Measurements from ENCODE around the gene POU2F2. TPM values are rescaled to one million over a fixed set of nuclear protein-coding genes. Genes with fewer than 3 reads are reported as not detected.

POU2F2 gene
- total and polyA plus RNA-seq, 9 of the 15 experiments (the other 6 are each of a cell fraction or from before 2014, with no cell fraction given), result 0.03 to 0.68 (median 0.14) TPM

GRCh38 chr19:42037649-42038048 lies 94.6 kb downstream of the POU2F2 start (continued):
- TF ChIP-seq, protein P1, sequence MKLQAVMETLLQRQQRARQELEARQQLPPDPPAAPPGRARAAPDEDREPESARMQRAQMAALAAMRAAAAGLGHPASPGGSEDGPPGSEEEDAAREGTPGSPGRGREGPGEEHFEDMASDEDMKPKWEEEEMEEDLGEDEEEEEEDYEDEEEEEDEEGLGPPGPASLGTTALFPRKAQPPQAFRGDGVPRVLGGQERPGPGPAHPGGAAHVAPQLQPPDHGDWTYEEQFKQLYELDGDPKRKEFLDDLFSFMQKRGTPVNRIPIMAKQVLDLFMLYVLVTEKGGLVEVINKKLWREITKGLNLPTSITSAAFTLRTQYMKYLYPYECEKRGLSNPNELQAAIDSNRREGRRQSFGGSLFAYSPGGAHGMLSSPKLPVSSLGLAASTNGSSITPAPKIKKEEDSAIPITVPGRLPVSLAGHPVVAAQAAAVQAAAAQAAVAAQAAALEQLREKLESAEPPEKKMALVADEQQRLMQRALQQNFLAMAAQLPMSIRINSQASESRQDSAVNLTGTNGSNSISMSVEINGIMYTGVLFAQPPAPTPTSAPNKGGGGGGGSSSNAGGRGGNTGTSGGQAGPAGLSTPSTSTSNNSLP (IDR thresholded peaks at IDR 0.05; ENCODE audit: borderline replicate concordance, low read depth, low read length), result no peak
- no peak for TF ChIP-seq ZNF212 (CRISPR knock-in tag; IDR thresholded peaks at IDR 0.05)
- TF ChIP-seq MYNN (IDR thresholded peaks at IDR 0.05), result no peak
- no peak for TF ChIP-seq MYNN (CRISPR knock-in tag; IDR thresholded peaks at IDR 0.05)
- TF ChIP-seq, protein P2, sequence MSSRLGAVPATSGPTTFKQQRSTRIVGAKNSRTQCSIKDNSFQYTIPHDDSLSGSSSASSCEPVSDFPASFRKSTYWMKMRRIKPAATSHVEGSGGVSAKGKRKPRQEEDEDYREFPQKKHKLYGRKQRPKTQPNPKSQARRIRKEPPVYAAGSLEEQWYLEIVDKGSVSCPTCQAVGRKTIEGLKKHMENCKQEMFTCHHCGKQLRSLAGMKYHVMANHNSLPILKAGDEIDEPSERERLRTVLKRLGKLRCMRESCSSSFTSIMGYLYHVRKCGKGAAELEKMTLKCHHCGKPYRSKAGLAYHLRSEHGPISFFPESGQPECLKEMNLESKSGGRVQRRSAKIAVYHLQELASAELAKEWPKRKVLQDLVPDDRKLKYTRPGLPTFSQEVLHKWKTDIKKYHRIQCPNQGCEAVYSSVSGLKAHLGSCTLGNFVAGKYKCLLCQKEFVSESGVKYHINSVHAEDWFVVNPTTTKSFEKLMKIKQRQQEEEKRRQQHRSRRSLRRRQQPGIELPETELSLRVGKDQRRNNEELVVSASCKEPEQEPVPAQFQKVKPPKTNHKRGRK (tag; IDR thresholded peaks at IDR 0.05), result no peak
- TF ChIP-seq MTF1 (CRISPR knock-in tag; IDR thresholded peaks at IDR 0.05; ENCODE audit: borderline replicate concordance), result no peak
- TF ChIP-seq POLR2H (tag; IDR thresholded peaks at IDR 0.05; ENCODE audit: low read depth), result no peak
- TF ChIP-seq ZNF277 (CRISPR knock-in tag; IDR thresholded peaks at IDR 0.05; ENCODE audit: borderline replicate concordance), result no peak
- no peak for TF ChIP-seq NFYB (IDR thresholded peaks at IDR 0.05; ENCODE audit: extremely low read depth, insufficient read length)
- no peak for TF ChIP-seq ZKSCAN8 (CRISPR knock-in tag; IDR thresholded peaks at IDR 0.05)
- TF ChIP-seq ZNF311 (CRISPR knock-in tag; IDR thresholded peaks at IDR 0.05), result no peak
- TF ChIP-seq GABPB1 (CRISPR knock-in tag; IDR thresholded peaks at IDR 0.05), result no peak
- no peak for TF ChIP-seq ZC3H4 (CRISPR knock-in tag; IDR thresholded peaks at IDR 0.05; ENCODE audit: borderline replicate concordance)

Small RNA genes within 50 kb of the gene (microRNA-seq; reads per million reads assigned to microRNA genes)
- not detected for gene MIR4323 (ENCODE audit: borderline microRNAs expressed)

Small RNA genes within 50 kb of the gene (small RNA-seq; reads per million reads assigned to genes)
- gene MIR4323, result not detected

Other genes with a start within 250 kb of the POU2F2 start
Only the 7 nearest of the 15 such genes appear.
- gene GRIK5, start 62.2 kb downstream of the POU2F2 start, total RNA-seq (2014; rRNA removed), result 0.27 and 0.29 TPM in 2 replicates
- 0.55 TPM in 1 of 2 replicates, not detected in the other for gene GRIK5, start 62.2 kb downstream of the POU2F2 start, total RNA-seq (2014; rRNA removed; fragmentation: Illumina TruSeq; extraction: Trizol)
- gene GRIK5, start 62.2 kb downstream of the POU2F2 start, total RNA-seq (2015; rRNA removed; fragmentation: Illumina TruSeq; extraction: Trizol), result 0.40 TPM in 1 of 2 replicates, not detected in the other
- gene GRIK5, start 62.2 kb downstream of the POU2F2 start, total RNA-seq (2021), result 0.51 and 0.58 TPM in 2 replicates
- 0.04 and 0.09 TPM in 2 replicates for gene GRIK5, start 62.2 kb downstream of the POU2F2 start, polyA plus RNA-seq (2011; rRNA removed)
- 0.06 and 0.12 TPM in 2 replicates for gene GRIK5, start 62.2 kb downstream of the POU2F2 start, polyA plus RNA-seq (2014; fragmentation: Illumina TruSeq; extraction: Trizol)
- gene GRIK5, start 62.2 kb downstream of the POU2F2 start, polyA plus RNA-seq (2014; fragmentation: Nextera tagmentation; extraction: Ambion mirVana), result not detected
- gene GRIK5, start 62.2 kb downstream of the POU2F2 start, polyA plus RNA-seq (2014; rRNA removed), result 0.04 and 0.27 TPM in 2 replicates
- 12.0 and 21.6 TPM in 2 replicates for gene ZNF574, start 56.3 kb downstream of the POU2F2 start, total RNA-seq (2014; rRNA removed)
- gene ZNF574, start 56.3 kb downstream of the POU2F2 start, total RNA-seq (2014; rRNA removed; fragmentation: Illumina TruSeq; extraction: Trizol), result 1.9 and 2.6 TPM in 2 replicates
- gene ZNF574, start 56.3 kb downstream of the POU2F2 start, total RNA-seq (2015; rRNA removed; fragmentation: Illumina TruSeq; extraction: Trizol), result 9.2 and 10.5 TPM in 2 replicates
- 20.7 and 21.0 TPM in 2 replicates for gene ZNF574, start 56.3 kb downstream of the POU2F2 start, total RNA-seq (2021)
- gene ZNF574, start 56.3 kb downstream of the POU2F2 start, polyA plus RNA-seq (2011; rRNA removed), result 7.1 and 12.1 TPM in 2 replicates
- gene ZNF574, start 56.3 kb downstream of the POU2F2 start, polyA plus RNA-seq (2014; fragmentation: Illumina TruSeq; extraction: Trizol), result 8.4 and 13.7 TPM in 2 replicates
- under 1 TPM; 0.24 to 0.34 TPM for gene ZNF574, start 56.3 kb downstream of the POU2F2 start, polyA plus RNA-seq (2014; fragmentation: Nextera tagmentation; extraction: Ambion mirVana)
- 11.2 and 13.4 TPM in 2 replicates for gene ZNF574, start 56.3 kb downstream of the POU2F2 start, polyA plus RNA-seq (2014; rRNA removed)
- 37.5 and 53.6 TPM in 2 replicates for gene DEDD2, start 85.2 kb upstream of the POU2F2 start, total RNA-seq (2014; rRNA removed)
- gene DEDD2, start 85.2 kb upstream of the POU2F2 start, total RNA-seq (2014; rRNA removed; fragmentation: Illumina TruSeq; extraction: Trizol), result 12.5 and 16.8 TPM in 2 replicates
- gene DEDD2, start 85.2 kb upstream of the POU2F2 start, total RNA-seq (2015; rRNA removed; fragmentation: Illumina TruSeq; extraction: Trizol), result 24.1 and 24.5 TPM in 2 replicates
- 35.9 and 37.3 TPM in 2 replicates for gene DEDD2, start 85.2 kb upstream of the POU2F2 start, total RNA-seq (2021)
- gene DEDD2, start 85.2 kb upstream of the POU2F2 start, polyA plus RNA-seq (2011; rRNA removed), result 29.2 and 36.2 TPM in 2 replicates
- 31.3 and 34.0 TPM in 2 replicates for gene DEDD2, start 85.2 kb upstream of the POU2F2 start, polyA plus RNA-seq (2014; fragmentation: Illumina TruSeq; extraction: Trizol)
- 1 to 10 TPM; 4.3 to 4.7 TPM for gene DEDD2, start 85.2 kb upstream of the POU2F2 start, polyA plus RNA-seq (2014; fragmentation: Nextera tagmentation; extraction: Ambion mirVana)
- 43.0 and 47.8 TPM in 2 replicates for gene DEDD2, start 85.2 kb upstream of the POU2F2 start, polyA plus RNA-seq (2014; rRNA removed)
- 8.3 and 11.5 TPM in 2 replicates for gene ZNF526, start 87.9 kb upstream of the POU2F2 start, total RNA-seq (2014; rRNA removed)
- gene ZNF526, start 87.9 kb upstream of the POU2F2 start, total RNA-seq (2014; rRNA removed; fragmentation: Illumina TruSeq; extraction: Trizol), result 5.3 and 6.1 TPM in 2 replicates
- 7.6 and 8.2 TPM in 2 replicates for gene ZNF526, start 87.9 kb upstream of the POU2F2 start, total RNA-seq (2015; rRNA removed; fragmentation: Illumina TruSeq; extraction: Trizol)
- 17.9 and 19.9 TPM in 2 replicates for gene ZNF526, start 87.9 kb upstream of the POU2F2 start, total RNA-seq (2021)
- 4.2 and 8.3 TPM in 2 replicates for gene ZNF526, start 87.9 kb upstream of the POU2F2 start, polyA plus RNA-seq (2011; rRNA removed)
- gene ZNF526, start 87.9 kb upstream of the POU2F2 start, polyA plus RNA-seq (2014; fragmentation: Illumina TruSeq; extraction: Trizol), result 6.5 and 8.6 TPM in 2 replicates
- 1 to 10 TPM; 1.3 to 2.2 TPM for gene ZNF526, start 87.9 kb upstream of the POU2F2 start, polyA plus RNA-seq (2014; fragmentation: Nextera tagmentation; extraction: Ambion mirVana)
- gene ZNF526, start 87.9 kb upstream of the POU2F2 start, polyA plus RNA-seq (2014; rRNA removed), result 6.2 and 7.4 TPM in 2 replicates
- gene GSK3A, start 110.2 kb upstream of the POU2F2 start, total RNA-seq (2014; rRNA removed), result 22.7 and 25.2 TPM in 2 replicates
- gene GSK3A, start 110.2 kb upstream of the POU2F2 start, total RNA-seq (2014; rRNA removed; fragmentation: Illumina TruSeq; extraction: Trizol), result 16.6 and 21.4 TPM in 2 replicates
- gene GSK3A, start 110.2 kb upstream of the POU2F2 start, total RNA-seq (2015; rRNA removed; fragmentation: Illumina TruSeq; extraction: Trizol), result 31.4 and 33.3 TPM in 2 replicates
- gene GSK3A, start 110.2 kb upstream of the POU2F2 start, total RNA-seq (2021), result 54.9 and 56.0 TPM in 2 replicates
- gene GSK3A, start 110.2 kb upstream of the POU2F2 start, polyA plus RNA-seq (2011; rRNA removed), result 49.3 and 61.9 TPM in 2 replicates
- gene GSK3A, start 110.2 kb upstream of the POU2F2 start, polyA plus RNA-seq (2014; fragmentation: Illumina TruSeq; extraction: Trizol), result 90.0 and 90.7 TPM in 2 replicates
- gene GSK3A, start 110.2 kb upstream of the POU2F2 start, polyA plus RNA-seq (2014; fragmentation: Nextera tagmentation; extraction: Ambion mirVana), result under 1 TPM; 0.62 to 0.89 TPM
- 54.2 and 55.4 TPM in 2 replicates for gene GSK3A, start 110.2 kb upstream of the POU2F2 start, polyA plus RNA-seq (2014; rRNA removed)
- 27.1 and 29.8 TPM in 2 replicates for gene ERF, start 122.7 kb upstream of the POU2F2 start, total RNA-seq (2014; rRNA removed)
- 19.0 and 20.0 TPM in 2 replicates for gene ERF, start 122.7 kb upstream of the POU2F2 start, total RNA-seq (2014; rRNA removed; fragmentation: Illumina TruSeq; extraction: Trizol)
- 26.5 and 30.0 TPM in 2 replicates for gene ERF, start 122.7 kb upstream of the POU2F2 start, total RNA-seq (2015; rRNA removed; fragmentation: Illumina TruSeq; extraction: Trizol)
- gene ERF, start 122.7 kb upstream of the POU2F2 start, total RNA-seq (2021), result 72.7 and 75.4 TPM in 2 replicates
- gene ERF, start 122.7 kb upstream of the POU2F2 start, polyA plus RNA-seq (2011; rRNA removed), result 27.0 and 41.5 TPM in 2 replicates
- 28.9 and 45.7 TPM in 2 replicates for gene ERF, start 122.7 kb upstream of the POU2F2 start, polyA plus RNA-seq (2014; fragmentation: Illumina TruSeq; extraction: Trizol)
- under 1 TPM; 0.03 to 0.13 TPM for gene ERF, start 122.7 kb upstream of the POU2F2 start, polyA plus RNA-seq (2014; fragmentation: Nextera tagmentation; extraction: Ambion mirVana)
- 54.9 and 62.2 TPM in 2 replicates for gene ERF, start 122.7 kb upstream of the POU2F2 start, polyA plus RNA-seq (2014; rRNA removed)
- 13.6 and 13.7 TPM in 2 replicates for gene CIC, start 136.8 kb upstream of the POU2F2 start, total RNA-seq (2014; rRNA removed)
- gene CIC, start 136.8 kb upstream of the POU2F2 start, total RNA-seq (2014; rRNA removed; fragmentation: Illumina TruSeq; extraction: Trizol), result 1.5 and 2.2 TPM in 2 replicates
- gene CIC, start 136.8 kb upstream of the POU2F2 start, total RNA-seq (2015; rRNA removed; fragmentation: Illumina TruSeq; extraction: Trizol), result 8.6 and 8.7 TPM in 2 replicates
- gene CIC, start 136.8 kb upstream of the POU2F2 start, total RNA-seq (2021), result 37.6 and 44.7 TPM in 2 replicates
- gene CIC, start 136.8 kb upstream of the POU2F2 start, polyA plus RNA-seq (2011; rRNA removed), result 3.0 and 5.8 TPM in 2 replicates
- 12.0 and 21.5 TPM in 2 replicates for gene CIC, start 136.8 kb upstream of the POU2F2 start, polyA plus RNA-seq (2014; fragmentation: Illumina TruSeq; extraction: Trizol)
- under 1 TPM; 0.07 to 0.13 TPM for gene CIC, start 136.8 kb upstream of the POU2F2 start, polyA plus RNA-seq (2014; fragmentation: Nextera tagmentation; extraction: Ambion mirVana)
- gene CIC, start 136.8 kb upstream of the POU2F2 start, polyA plus RNA-seq (2014; rRNA removed), result 18.9 and 19.9 TPM in 2 replicates

All from K562 (cell line).